Peyer's patch (tissue), 4 donors: ENCODE measurements around the gene ATOX1. TPM values are rescaled to one million over a fixed set of nuclear protein-coding genes. Genes with fewer than 3 reads are reported as not detected.

Experiments
- DNase-seq, 3 donors: peaks; one replicate each; pipeline ENCODE4 v3.0.0-alpha.2; 2017 to 2019
- H3K27ac ChIP-seq, 4 donors: fragments of 200-600 bp; sonication (generic); one replicate each; pipeline ENCODE4 v1.5.1; 2016 to 2019
- H3K27me3 ChIP-seq, 2 donors: fragments of 200-600 bp; sonication (generic); one replicate each; pipeline ENCODE4 v1.5.1; 2019
- H3K36me3 ChIP-seq, 3 donors: fragments of 200-600 bp; sonication (generic); one replicate each; pipeline ENCODE4 v1.5.1; 2016 to 2019
- H3K4me1 ChIP-seq, 4 donors: fragments of 200-600 bp; sonication (generic); one replicate each; pipeline ENCODE4 v1.5.1; 2016 to 2019
- H3K4me3 ChIP-seq, 4 donors: fragments of 200-600 bp; sonication (generic); 1 replicate in 3 of 4; 2 replicates in 1 of 4; pipeline ENCODE4 v1.5.1; 2016 to 2019; ENCODE audit warnings: mild to moderate bottlenecking in 1 of 4
- H3K9me3 ChIP-seq, 4 donors: fragments of 200-600 bp; sonication (generic); one replicate each; pipeline ENCODE4 v1.5.1; 2016 to 2019; ENCODE audit warnings: mild to moderate bottlenecking in 1 of 4
- POLR2A ChIP-seq, 2 donors: fragments of 450-650 bp; IDR thresholded peaks; one replicate each; pipeline ENCODE4 v1.5.1; 2017; ENCODE audit warnings: antibody characterized with exemption in 2 of 2, mild to moderate bottlenecking in 2 of 2, moderate library complexity in 2 of 2
- small RNA-seq, 2 donors: library from RNA; depleted of rRNA; stranded (forward); fragments of <200 nt; gene quantifications; one replicate each; pipeline ENCODE3, GENCODE V24; 2016
- total RNA-seq, 4 donors: library from RNA; depleted of rRNA; stranded (reverse); fragments of >200 nt; gene quantifications; one replicate each; pipeline ENCODE4 v1.1.0, GENCODE V29; 2016
- TF ChIP-seq, protein P1 (sequence below), 6 experiments: fragments of 450-650 bp in 4 of 6; fragments of 200-600 bp in 2 of 6; sonication (generic) in 1 of 6; IDR thresholded peaks; one replicate each; pipeline ENCODE4 v1.5.1; 2017 to 2019; ENCODE audit warnings: antibody characterized with exemption in 6 of 6, mild to moderate bottlenecking in 3 of 6, moderate library complexity in 1 of 6

Gene ATOX1
- total RNA-seq, 4 donors from 2014 or later, result 99.9 to 161 (median 126) TPM

GRCh38 chr5:151696470-151697061 is 61.9 kb downstream of the ATOX1 start:
- peak overlapping the region in 1 of 4 donors; percentile 9 for H3K4me3 ChIP-seq

DNA sequence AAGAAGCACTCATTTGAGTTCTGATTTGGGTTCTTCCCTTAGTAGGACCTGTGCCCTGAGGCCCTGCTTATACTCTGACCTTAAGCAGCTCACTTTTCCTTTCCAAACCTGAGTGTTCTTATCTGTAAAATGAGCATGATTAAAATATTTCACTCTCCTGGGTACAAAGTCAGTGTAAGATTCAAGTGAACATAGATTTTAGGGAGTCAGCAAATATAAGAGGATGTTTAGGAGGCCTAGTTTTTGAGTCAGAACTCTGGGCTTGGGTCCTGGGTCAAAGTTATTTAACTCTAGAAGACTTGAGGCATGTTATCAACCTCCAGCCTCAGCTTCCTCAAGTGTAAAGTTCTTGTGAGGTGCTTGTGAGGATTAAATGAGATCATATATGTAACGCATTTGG is 63.0 kb downstream of the ATOX1 start:
- DNase-seq, result no peak
- TF ChIP-seq, protein P1, sequence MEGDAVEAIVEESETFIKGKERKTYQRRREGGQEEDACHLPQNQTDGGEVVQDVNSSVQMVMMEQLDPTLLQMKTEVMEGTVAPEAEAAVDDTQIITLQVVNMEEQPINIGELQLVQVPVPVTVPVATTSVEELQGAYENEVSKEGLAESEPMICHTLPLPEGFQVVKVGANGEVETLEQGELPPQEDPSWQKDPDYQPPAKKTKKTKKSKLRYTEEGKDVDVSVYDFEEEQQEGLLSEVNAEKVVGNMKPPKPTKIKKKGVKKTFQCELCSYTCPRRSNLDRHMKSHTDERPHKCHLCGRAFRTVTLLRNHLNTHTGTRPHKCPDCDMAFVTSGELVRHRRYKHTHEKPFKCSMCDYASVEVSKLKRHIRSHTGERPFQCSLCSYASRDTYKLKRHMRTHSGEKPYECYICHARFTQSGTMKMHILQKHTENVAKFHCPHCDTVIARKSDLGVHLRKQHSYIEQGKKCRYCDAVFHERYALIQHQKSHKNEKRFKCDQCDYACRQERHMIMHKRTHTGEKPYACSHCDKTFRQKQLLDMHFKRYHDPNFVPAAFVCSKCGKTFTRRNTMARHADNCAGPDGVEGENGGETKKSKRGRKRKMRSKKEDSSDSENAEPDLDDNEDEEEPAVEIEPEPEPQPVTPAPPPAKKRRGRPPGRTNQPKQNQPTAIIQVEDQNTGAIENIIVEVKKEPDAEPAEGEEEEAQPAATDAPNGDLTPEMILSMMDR (IDR thresholded peaks at IDR 0.05), result no peak
- TF ChIP-seq POLR2A (IDR thresholded peaks at IDR 0.05), result no peak
- no peaks in the 10 kb centered on the region for H3K4me1 ChIP-seq
- H3K36me3 ChIP-seq, result no peaks in the 10 kb centered on the region
- peak overlapping the region in 2 of 4 donors; percentile 58 to 83 for H3K27ac ChIP-seq
- no peaks in the 10 kb centered on the region for H3K9me3 ChIP-seq
- no peak overlapping the region for H3K4me3 ChIP-seq
- H3K27me3 ChIP-seq, result no peaks in the 10 kb centered on the region

More at GRCh38 chr5:151696470-151697061, 61.9 kb downstream of the ATOX1 start:
- no peak for DNase-seq
- no peaks in the 10 kb centered on the region for H3K36me3 ChIP-seq
- TF ChIP-seq, protein P1 (IDR thresholded peaks at IDR 0.05), result no peak
- no peak for TF ChIP-seq POLR2A (IDR thresholded peaks at IDR 0.05)
- H3K27me3 ChIP-seq, result no peaks in the 10 kb centered on the region
- H3K27ac ChIP-seq, result peak overlapping the region; percentile 8 to 83 (median 56)
- no peaks in the 10 kb centered on the region for H3K4me1 ChIP-seq
- no peaks in the 10 kb centered on the region for H3K9me3 ChIP-seq

GRCh38 chr5:151694035-151694485 is 64.4 kb downstream of the ATOX1 start:
- DNase-seq, result no peak
- H3K4me3 ChIP-seq, result no peak overlapping the region
- no peak overlapping the region for H3K27ac ChIP-seq
- no peaks in the 10 kb centered on the region for H3K4me1 ChIP-seq
- no peak for TF ChIP-seq POLR2A (IDR thresholded peaks at IDR 0.05)
- TF ChIP-seq, protein P1 (IDR thresholded peaks at IDR 0.05), result no peak
- no peaks in the 10 kb centered on the region for H3K9me3 ChIP-seq
- no peaks in the 10 kb centered on the region for H3K27me3 ChIP-seq
- H3K36me3 ChIP-seq, result no peaks in the 10 kb centered on the region

Small RNA genes lying within 50 kb of the gene (small RNA-seq; reads per million reads assigned to genes)
- gene RN7SKP232, result 0 reads per million in 2 donors

Other genes with a start within 250 kb of the ATOX1 start
- gene FAT2, start 167.3 kb downstream of the ATOX1 start, total RNA-seq, result under 1 TPM in 1 of 4 donors, not detected in 3; under 0.01 TPM
- 100 to 1,000 TPM in 1 of 4 donors, 10 to 100 TPM in 3; 47.6 to 177 (median 68.6) TPM for gene SPARC, start 71.7 kb downstream of the ATOX1 start, total RNA-seq
- gene G3BP1, start 13.3 kb upstream of the ATOX1 start, total RNA-seq, result 10 to 100 TPM; 63.7 to 67.7 (median 65.8) TPM
- not detected for gene GLRA1, start 166.2 kb upstream of the ATOX1 start, total RNA-seq